HG03045 (cell line): ENCODE results near the gene CEBPE.

ENCODE experiments used
- ATAC-seq: cut with Tn5 transposase; IDR thresholded peaks from one replicate; pipeline ENCODE4 v1.9.1; 2021; ENCODE audit warnings: mild to moderate bottlenecking, moderate library complexity; ENCODE audit not compliant: unreplicated experiment

The CEBPE gene

GRCh38 chr14:23118506-23119362 is at the start of gene CEBPE:
Gene CEBPE, minus strand, starts transcription at chr14:23119255. Its CDS starts 164 bp downstream, at chr14:23119091.
- ATAC-seq = no peak

- no peak for ATAC-seq
These were observed 49.2 kb upstream of the CEBPE start for GRCh38 chr14:23168246-23168645.

GRCh38 chr14:23167116-23167847 is 48.2 kb upstream of the CEBPE start:
- no peak for ATAC-seq

GRCh38 chr14:23164949-23165348 is 45.9 kb upstream of the CEBPE start:
- no peak for ATAC-seq

GRCh38 chr14:23164250-23164649 is 45.2 kb upstream of the CEBPE start:
- ATAC-seq = no peak

- no peak for ATAC-seq
These were observed 44.8 kb upstream of the CEBPE start for GRCh38 chr14:23163830-23164229.

GRCh38 chr14:23162800-23163199 is 43.7 kb upstream of the CEBPE start:
- no peak for ATAC-seq

GRCh38 chr14:23162005-23162404 is 43.0 kb upstream of the CEBPE start:
- no peak for ATAC-seq

- no peak for ATAC-seq
These were observed 42.0 kb upstream of the CEBPE start for GRCh38 chr14:23160924-23161522.

- ATAC-seq = no peak
These were observed 40.5 kb upstream of the CEBPE start for GRCh38 chr14:23159532-23159931.

GRCh38 chr14:23158779-23159178 is 39.7 kb upstream of the CEBPE start:
- no peak for ATAC-seq

- ATAC-seq = no peak
These were observed 36.0 kb upstream of the CEBPE start for GRCh38 chr14:23154964-23155587.

- ATAC-seq = no peak
These were observed 35.1 kb upstream of the CEBPE start for GRCh38 chr14:23153851-23154796.

GRCh38 chr14:23151342-23151741 is 32.3 kb upstream of the CEBPE start:
- no peak for ATAC-seq

GRCh38 chr14:23149745-23150144 is 30.7 kb upstream of the CEBPE start:
- ATAC-seq = no peak

GRCh38 chr14:23148591-23149249 is 29.7 kb upstream of the CEBPE start:
- no peak for ATAC-seq

GRCh38 chr14:23147676-23148075 is 28.6 kb upstream of the CEBPE start:
- ATAC-seq = no peak

- no peak for ATAC-seq
These were observed 27.9 kb upstream of the CEBPE start for GRCh38 chr14:23146980-23147379.

GRCh38 chr14:23146351-23146910 is 27.4 kb upstream of the CEBPE start:
- no peak for ATAC-seq
